Sigmoid colon (tissue), 4 donors: ENCODE data around the gene NDST1.

ENCODE experiments used
- CTCF ChIP-seq, 4 experiments: fragments of 450-650 bp in 3 of 4; fragments of 200-600 bp in 1 of 4; IDR thresholded peaks; one replicate each; pipeline ENCODE4 v1.5.1; 2016 to 2019; ENCODE audit warnings: antibody characterized with exemption in 4 of 4, mild to moderate bottlenecking in 3 of 4, moderate library complexity in 2 of 4
- POLR2A ChIP-seq, 2 donors: fragments of 450-650 bp; IDR thresholded peaks; one replicate each; pipeline ENCODE4 v1.6.1; 2016; ENCODE audit warnings: antibody characterized with exemption in 2 of 2, mild to moderate bottlenecking in 2 of 2, moderate library complexity in 2 of 2
- POLR2AphosphoS5 ChIP-seq, 4 donors: sonication (generic); formaldehyde crosslinking; IDR thresholded peaks; one replicate each; pipeline ENCODE4 v1.6.1; 2017; ENCODE audit warnings: antibody characterized with exemption in 4 of 4

- TF ChIP-seq CTCF (IDR thresholded peaks at IDR 0.05) (no peak), POLR2AphosphoS5 (IDR thresholded peaks at IDR 0.05) (no peak), POLR2A (IDR thresholded peaks at IDR 0.05) (no peak)
These were observed 75.8 kb downstream of the NDST1 start for GRCh38 chr5:150583541-150584225.
